ENCODE results near the gene MPZL2. TPM values are rescaled to one million over a fixed set of nuclear protein-coding genes. Genes with fewer than 3 reads are reported as not detected.

The MPZL2 gene
- total RNA-seq, 1 donor, result not detected

- Histone ChIP-seq H3K4me2 (ENCODE audit: insufficient read depth, low read length) (no peak overlapping the region), H3K4me3 (ENCODE audit: insufficient read depth, low read length) (no peak overlapping the region)
- no peak for DNase-seq (ENCODE audit: insufficient read length, low spot score, missing footprints)
Observed at GRCh38 chr11:118209033-118209432, 55.1 kb downstream of the MPZL2 start.

GRCh38 chr11:118207079-118207478, 57.0 kb downstream of the MPZL2 start:
- H3K79me2 ChIP-seq (ENCODE audit: insufficient read depth, low read length), result no peaks in the 10 kb centered on the region
- H3K4me1 ChIP-seq (ENCODE audit: insufficient read depth, low read length), result no peaks in the 10 kb centered on the region
- H4K20me1 ChIP-seq (ENCODE audit: insufficient read depth, low read length), result no peaks in the 10 kb centered on the region
- H3K36me3 ChIP-seq (ENCODE audit: insufficient read depth, low read length), result no peaks in the 10 kb centered on the region
- H3K27ac ChIP-seq (ENCODE audit: low read depth, low read length), result no peak overlapping the region
- H3K4me3 ChIP-seq (ENCODE audit: insufficient read depth, low read length), result no peak overlapping the region
- TF ChIP-seq, protein P1, sequence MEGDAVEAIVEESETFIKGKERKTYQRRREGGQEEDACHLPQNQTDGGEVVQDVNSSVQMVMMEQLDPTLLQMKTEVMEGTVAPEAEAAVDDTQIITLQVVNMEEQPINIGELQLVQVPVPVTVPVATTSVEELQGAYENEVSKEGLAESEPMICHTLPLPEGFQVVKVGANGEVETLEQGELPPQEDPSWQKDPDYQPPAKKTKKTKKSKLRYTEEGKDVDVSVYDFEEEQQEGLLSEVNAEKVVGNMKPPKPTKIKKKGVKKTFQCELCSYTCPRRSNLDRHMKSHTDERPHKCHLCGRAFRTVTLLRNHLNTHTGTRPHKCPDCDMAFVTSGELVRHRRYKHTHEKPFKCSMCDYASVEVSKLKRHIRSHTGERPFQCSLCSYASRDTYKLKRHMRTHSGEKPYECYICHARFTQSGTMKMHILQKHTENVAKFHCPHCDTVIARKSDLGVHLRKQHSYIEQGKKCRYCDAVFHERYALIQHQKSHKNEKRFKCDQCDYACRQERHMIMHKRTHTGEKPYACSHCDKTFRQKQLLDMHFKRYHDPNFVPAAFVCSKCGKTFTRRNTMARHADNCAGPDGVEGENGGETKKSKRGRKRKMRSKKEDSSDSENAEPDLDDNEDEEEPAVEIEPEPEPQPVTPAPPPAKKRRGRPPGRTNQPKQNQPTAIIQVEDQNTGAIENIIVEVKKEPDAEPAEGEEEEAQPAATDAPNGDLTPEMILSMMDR (IDR thresholded peaks at IDR 0.05; ENCODE audit: extremely low read depth, low read depth, low read length), result no peak
- DNase-seq (ENCODE audit: insufficient read length, low spot score, missing footprints), result no peak
- H2AFZ ChIP-seq (ENCODE audit: low read length), result no peak overlapping the region
- peaks cover 17% of the 10 kb centered on the region for H3K27me3 ChIP-seq (ENCODE audit: insufficient read depth, low read length)
- no peaks in the 10 kb centered on the region for H3K9me3 ChIP-seq (ENCODE audit: low read depth, low read length)
- no peak overlapping the region for H3K4me2 ChIP-seq (ENCODE audit: insufficient read depth, low read length)

More at GRCh38 chr11:118209033-118209432, 55.1 kb downstream of the MPZL2 start:
- Histone ChIP-seq H3K4me1 (ENCODE audit: insufficient read depth, low read length) (no peaks in the 10 kb centered on the region), H3K79me2 (ENCODE audit: insufficient read depth, low read length) (no peaks in the 10 kb centered on the region), H3K27me3 (ENCODE audit: insufficient read depth, low read length) (peaks cover 35% of the 10 kb centered on the region), H3K27ac (ENCODE audit: low read depth, low read length) (no peak overlapping the region), H2AFZ (ENCODE audit: low read length) (no peak overlapping the region), H3K9me3 (ENCODE audit: low read depth, low read length) (no peaks in the 10 kb centered on the region), H3K36me3 (ENCODE audit: insufficient read depth, low read length) (no peaks in the 10 kb centered on the region), H4K20me1 (ENCODE audit: insufficient read depth, low read length) (no peaks in the 10 kb centered on the region)
- TF ChIP-seq, protein P1 (IDR thresholded peaks at IDR 0.05; ENCODE audit: extremely low read depth, low read depth, low read length), result no peak

DNA sequence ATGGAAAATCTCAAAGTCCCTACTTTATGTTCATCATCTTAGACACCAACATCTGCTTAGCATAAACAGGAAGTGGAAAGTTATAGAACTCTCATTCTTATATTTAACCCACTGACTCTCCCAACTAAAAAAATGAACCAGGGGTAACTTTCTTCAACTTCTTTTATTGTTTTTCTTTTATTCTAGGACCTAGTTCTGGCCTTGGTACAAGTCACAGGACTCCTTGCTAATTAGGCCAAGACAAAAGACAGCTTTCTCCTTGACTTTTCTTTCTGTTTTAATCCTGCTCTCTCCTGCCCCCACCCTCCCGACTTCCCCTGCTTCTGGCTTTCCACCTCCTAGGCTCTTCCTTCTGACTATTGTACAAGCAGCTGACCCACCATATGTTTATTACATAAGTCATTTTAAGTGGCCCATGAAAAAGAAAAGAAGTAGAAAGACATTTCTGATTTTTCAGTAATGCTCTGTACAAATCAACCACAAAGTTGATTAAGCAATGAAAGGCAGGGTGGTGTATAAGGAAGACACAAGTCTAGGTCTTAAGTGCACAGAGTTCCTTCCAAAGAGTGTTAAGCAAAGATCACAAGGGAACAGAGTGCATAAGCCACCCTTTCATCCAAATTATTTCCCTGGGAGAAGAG, 57.6 kb downstream of the MPZL2 start:
- H3K4me2 ChIP-seq (ENCODE audit: insufficient read depth, low read length), result no peak overlapping the region
- H3K4me1 ChIP-seq (ENCODE audit: insufficient read depth, low read length), result no peaks in the 10 kb centered on the region
- H3K79me2 ChIP-seq (ENCODE audit: insufficient read depth, low read length), result no peaks in the 10 kb centered on the region
- no peaks in the 10 kb centered on the region for H3K36me3 ChIP-seq (ENCODE audit: insufficient read depth, low read length)
- H4K20me1 ChIP-seq (ENCODE audit: insufficient read depth, low read length), result no peaks in the 10 kb centered on the region
- H3K4me3 ChIP-seq (ENCODE audit: insufficient read depth, low read length), result no peak overlapping the region
- no peaks in the 10 kb centered on the region for H3K9me3 ChIP-seq (ENCODE audit: low read depth, low read length)
- H2AFZ ChIP-seq (ENCODE audit: low read length), result no peak overlapping the region
- peaks cover 19% of the 10 kb centered on the region for H3K27me3 ChIP-seq (ENCODE audit: insufficient read depth, low read length)
- no peak overlapping the region for H3K27ac ChIP-seq (ENCODE audit: low read depth, low read length)
- TF ChIP-seq, protein P1 (IDR thresholded peaks at IDR 0.05; ENCODE audit: extremely low read depth, low read depth, low read length), result no peak
- DNase-seq (ENCODE audit: insufficient read length, low spot score, missing footprints), result no peak

- TF ChIP-seq, protein P1 (IDR thresholded peaks at IDR 0.05; ENCODE audit: extremely low read depth, low read depth, low read length), result no peak
- Histone ChIP-seq H3K4me1 (ENCODE audit: insufficient read depth, low read length) (no peaks in the 10 kb centered on the region), H3K9me3 (ENCODE audit: low read depth, low read length) (no peaks in the 10 kb centered on the region), H3K36me3 (ENCODE audit: insufficient read depth, low read length) (no peaks in the 10 kb centered on the region), H3K27ac (ENCODE audit: low read depth, low read length) (no peak overlapping the region), H2AFZ (ENCODE audit: low read length) (no peak overlapping the region), H3K4me3 (ENCODE audit: insufficient read depth, low read length) (no peak overlapping the region), H3K79me2 (ENCODE audit: insufficient read depth, low read length) (no peaks in the 10 kb centered on the region), H3K4me2 (ENCODE audit: insufficient read depth, low read length) (no peak overlapping the region), H4K20me1 (ENCODE audit: insufficient read depth, low read length) (no peaks in the 10 kb centered on the region), H3K27me3 (ENCODE audit: insufficient read depth, low read length) (peaks cover 18% of the 10 kb centered on the region)
- no peak for DNase-seq (ENCODE audit: insufficient read length, low spot score, missing footprints)
Observed at GRCh38 chr11:118205606-118206378, 58.3 kb downstream of the MPZL2 start.

Measured in osteoblast (primary cell).